CD14-positive monocyte (primary cell): Measurements from ENCODE around the gene PPP1R1A. TPM values are rescaled to one million over a fixed set of nuclear protein-coding genes. Genes with fewer than 3 reads are reported as not detected.

Experiments
- DNase-seq, 3 donors: peaks; one replicate each; pipeline ENCODE4 v3.0.0-alpha.2; 2011 to 2022
- H2AFZ ChIP-seq: 2 replicates; pipeline ENCODE4 v1.6.0; 2012; ENCODE audit warnings: mild to moderate bottlenecking, low read depth, low read length, inconsistent platforms; ENCODE audit not compliant: insufficient read depth, poor library complexity, severe bottlenecking
- H3K27ac ChIP-seq, 2 donors: 1 replicate in 1 of 2; 2 replicates in 1 of 2; pipeline ENCODE4 v1.5.1; 2012 to 2013; ENCODE audit warnings: low read length in 2 of 2, control low read depth in 1 of 2, inconsistent platforms in 1 of 2, low read depth in 1 of 2, mild to moderate bottlenecking in 1 of 2
- H3K27me3 ChIP-seq, 2 donors: one replicate each; pipeline versions ENCODE4 v1.6.0 to v1.6.1; 2011 to 2013; ENCODE audit warnings: low read length in 2 of 2; ENCODE audit not compliant: control insufficient read depth in 2 of 2, insufficient read depth in 2 of 2
- H3K36me3 ChIP-seq, 2 donors: replicated peaks in 1 of 2; 1 replicate in 1 of 2; 2 replicates in 1 of 2; pipeline versions ENCODE4 v1.5.1 to v1.6.1; 2012 to 2013; ENCODE audit warnings: low read length in 2 of 2, control low read depth in 1 of 2, inconsistent platforms in 1 of 2, mild to moderate bottlenecking in 1 of 2; ENCODE audit not compliant: insufficient read depth in 2 of 2, control insufficient read depth in 1 of 2
- H3K4me1 ChIP-seq, 2 donors: 1 replicate in 1 of 2; 2 replicates in 1 of 2; pipeline versions ENCODE4 v1.5.1 to v1.6.1; 2012 to 2013; ENCODE audit warnings: low read length in 2 of 2, control low read depth in 1 of 2, inconsistent platforms in 1 of 2, mild to moderate bottlenecking in 1 of 2, moderate library complexity in 1 of 2; ENCODE audit not compliant: insufficient read depth in 2 of 2, control insufficient read depth in 1 of 2
- H3K4me2 ChIP-seq: replicated peaks from 2 replicates; pipeline ENCODE3; 2012; ENCODE audit warnings: low read length, moderate library complexity, mild to moderate bottlenecking; ENCODE audit not compliant: poor library complexity, severe bottlenecking; ENCODE audit errors: extremely low read depth
- H3K4me3 ChIP-seq, 3 experiments: fragments of 200-600 bp in 1 of 3; sonication (generic) in 1 of 3; replicated peaks in 1 of 3; 1 replicate in 2 of 3; 2 replicates in 1 of 3; pipeline ENCODE4 v1.5.1; 2011 to 2013; ENCODE audit warnings: low read length in 3 of 3, mild to moderate bottlenecking in 3 of 3, control low read depth in 2 of 3, low read depth in 2 of 3, inconsistent platforms in 1 of 3, moderate library complexity in 1 of 3
- H3K79me2 ChIP-seq: 2 replicates; pipeline ENCODE4 v1.6.0; 2012; ENCODE audit warnings: mild to moderate bottlenecking, control low read depth, inconsistent platforms, low read length, moderate library complexity; ENCODE audit not compliant: insufficient read depth
- H3K9ac ChIP-seq: 2 replicates; pipeline ENCODE4 v1.6.0; 2017; ENCODE audit warnings: low read length, mild to moderate bottlenecking; ENCODE audit not compliant: insufficient read depth, poor library complexity, severe bottlenecking
- H3K9me3 ChIP-seq, 2 donors: replicated peaks in 1 of 2; 1 replicate in 1 of 2; 2 replicates in 1 of 2; pipeline versions ENCODE4 v1.5.1 to v1.6.1; 2012 to 2013; ENCODE audit warnings: low read length in 2 of 2, control low read depth in 1 of 2; ENCODE audit not compliant: control insufficient read depth in 1 of 2, insufficient read depth in 1 of 2
- H4K20me1 ChIP-seq: 2 replicates; pipeline ENCODE4 v1.6.0; 2012; ENCODE audit warnings: mild to moderate bottlenecking, low read length, control low read depth, moderate library complexity; ENCODE audit not compliant: insufficient read depth
- H3K27ac Mint-ChIP-seq, 7 donors: one replicate each; pipeline ENCODE4 v1.8.0; 2020; ENCODE audit warnings: mild to moderate bottlenecking in 7 of 7, mixed read lengths in 7 of 7, moderate library complexity in 6 of 7, inconsistent platforms in 2 of 7
- H3K27me3 Mint-ChIP-seq, 3 donors: one replicate each; pipeline ENCODE4 v1.8.0; 2021 to 2022; ENCODE audit warnings: low read depth in 3 of 3, mild to moderate bottlenecking in 3 of 3, mixed read lengths in 3 of 3, moderate library complexity in 3 of 3, inconsistent platforms in 1 of 3
- H3K36me3 Mint-ChIP-seq, 2 donors: one replicate each; pipeline ENCODE4 v1.8.0; 2020; ENCODE audit warnings: mixed read lengths in 2 of 2, inconsistent platforms in 1 of 2, mild to moderate bottlenecking in 1 of 2
- H3K4me1 Mint-ChIP-seq: one replicate; pipeline ENCODE4 v1.8.0; 2020; ENCODE audit warnings: mild to moderate bottlenecking, mixed read lengths
- H3K4me3 Mint-ChIP-seq, 2 donors: one replicate each; pipeline ENCODE4 v1.8.0; 2020; ENCODE audit warnings: mild to moderate bottlenecking in 2 of 2, mixed read lengths in 2 of 2, moderate library complexity in 1 of 2
- H3K9me3 Mint-ChIP-seq, 7 donors: one replicate each; pipeline ENCODE4 v1.8.0; 2020 to 2022; ENCODE audit warnings: mixed read lengths in 7 of 7, mild to moderate bottlenecking in 6 of 7, moderate library complexity in 6 of 7, inconsistent platforms in 2 of 7
- WGBS: methylation state at CpG from one replicate; pipeline ENCODE4 v1.1.5; 2013; ENCODE audit warnings: missing lambda C conversion rate; ENCODE audit not compliant: insufficient coverage; 5-methylcytosine and 5-hydroxymethylcytosine counted together
- intact Hi-C, 2 donors: fragments of 100-400 bp; cut with micrococcal nuclease; formaldehyde crosslinking; loops; one replicate each; pipeline versions ENCODE4 v1.15.0 to v1.15.1; 2023
- polyA plus RNA-seq, 3 donors: library from polyadenylated mRNA; depleted of rRNA in 1 of 3; unstranded in 2 of 3; stranded (reverse) in 1 of 3; fragments of 300-500 nt in 2 of 3; fragments of >200 nt in 1 of 3; fragmentation: Illumina TruSeq in 2 of 3; gene quantifications; 1 replicate in 2 of 3; 2 replicates in 1 of 3; pipeline ENCODE4 v1.2.3, GENCODE V29; 2012 to 2021
- TF ChIP-seq, protein P1 (sequence below): fragments of 200-600 bp; IDR thresholded peaks from one replicate; pipeline ENCODE4 v1.8.0; 2022; ENCODE audit warnings: antibody characterized with exemption, mild to moderate bottlenecking

The PPP1R1A gene
- polyA plus RNA-seq, 3 donors = not detected

DNA sequence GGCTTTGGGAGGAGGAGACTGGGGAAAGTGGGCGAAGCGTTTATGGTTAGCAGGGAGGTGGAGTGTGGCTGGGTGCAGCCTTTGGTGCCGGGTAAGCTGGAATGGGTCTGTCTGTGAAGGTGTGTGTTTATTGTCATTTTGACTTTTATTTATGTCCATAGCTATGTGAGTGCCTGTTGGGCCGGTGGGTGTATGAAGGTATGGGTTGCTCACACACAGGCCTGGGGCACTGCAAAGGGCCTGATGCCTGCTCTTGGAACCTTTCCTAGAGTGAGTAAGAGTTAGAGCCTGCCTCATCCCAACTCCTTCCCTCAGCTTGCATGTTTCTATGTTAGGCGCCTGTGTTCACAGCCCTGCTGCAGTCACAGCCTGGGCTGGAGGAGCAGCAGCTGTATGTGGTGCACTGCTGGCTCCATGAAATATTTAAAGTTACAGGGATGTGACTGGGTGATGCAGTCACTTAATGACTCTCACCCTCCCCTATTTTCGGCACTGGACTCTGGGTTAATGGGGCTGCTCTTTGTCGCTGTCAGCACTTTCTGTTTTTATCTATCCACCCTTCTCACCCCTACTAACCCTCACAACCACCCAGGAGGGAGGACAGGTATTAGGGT is 2.6 kb upstream of the PPP1R1A start:
- Histone ChIP-seq H3K79me2 (no peaks in the 10 kb centered on the region), H3K4me1 (peaks cover 4 to 6% of the 10 kb centered on the region in 2 donors), H3K27ac (no peak overlapping the region), H3K9ac (no peak overlapping the region), H3K9me3 (peaks cover 0 to 4% of the 10 kb centered on the region in 2 donors), H3K4me2 (no peak overlapping the region), H3K4me3 (no peak overlapping the region), H4K20me1 (no peaks in the 10 kb centered on the region), H3K36me3 (no peaks in the 10 kb centered on the region), H3K27me3 (peaks cover 24 to 47% of the 10 kb centered on the region in 2 donors), H2AFZ (no peak overlapping the region)
- TF ChIP-seq, protein P1, sequence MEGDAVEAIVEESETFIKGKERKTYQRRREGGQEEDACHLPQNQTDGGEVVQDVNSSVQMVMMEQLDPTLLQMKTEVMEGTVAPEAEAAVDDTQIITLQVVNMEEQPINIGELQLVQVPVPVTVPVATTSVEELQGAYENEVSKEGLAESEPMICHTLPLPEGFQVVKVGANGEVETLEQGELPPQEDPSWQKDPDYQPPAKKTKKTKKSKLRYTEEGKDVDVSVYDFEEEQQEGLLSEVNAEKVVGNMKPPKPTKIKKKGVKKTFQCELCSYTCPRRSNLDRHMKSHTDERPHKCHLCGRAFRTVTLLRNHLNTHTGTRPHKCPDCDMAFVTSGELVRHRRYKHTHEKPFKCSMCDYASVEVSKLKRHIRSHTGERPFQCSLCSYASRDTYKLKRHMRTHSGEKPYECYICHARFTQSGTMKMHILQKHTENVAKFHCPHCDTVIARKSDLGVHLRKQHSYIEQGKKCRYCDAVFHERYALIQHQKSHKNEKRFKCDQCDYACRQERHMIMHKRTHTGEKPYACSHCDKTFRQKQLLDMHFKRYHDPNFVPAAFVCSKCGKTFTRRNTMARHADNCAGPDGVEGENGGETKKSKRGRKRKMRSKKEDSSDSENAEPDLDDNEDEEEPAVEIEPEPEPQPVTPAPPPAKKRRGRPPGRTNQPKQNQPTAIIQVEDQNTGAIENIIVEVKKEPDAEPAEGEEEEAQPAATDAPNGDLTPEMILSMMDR = no peak
- peaks cover 6 to 8% of the 10 kb centered on the region in 2 donors for H3K36me3 Mint-ChIP-seq
- 100% methylated on average over 3 of the region's 7 CpGs for WGBS
- H3K27ac Mint-ChIP-seq = no peak overlapping the region
- intact Hi-C loops = no loop called here
- H3K4me1 Mint-ChIP-seq = peaks cover 13% of the 10 kb centered on the region
- H3K9me3 Mint-ChIP-seq = peaks cover 0 to 7% (median 5%) of the 10 kb centered on the region in 7 donors
- H3K4me3 Mint-ChIP-seq = no peak overlapping the region
- H3K27me3 Mint-ChIP-seq = peaks cover 49 to 54% (median 53%) of the 10 kb centered on the region in 3 donors
- DNase-seq = no peak

DNA sequence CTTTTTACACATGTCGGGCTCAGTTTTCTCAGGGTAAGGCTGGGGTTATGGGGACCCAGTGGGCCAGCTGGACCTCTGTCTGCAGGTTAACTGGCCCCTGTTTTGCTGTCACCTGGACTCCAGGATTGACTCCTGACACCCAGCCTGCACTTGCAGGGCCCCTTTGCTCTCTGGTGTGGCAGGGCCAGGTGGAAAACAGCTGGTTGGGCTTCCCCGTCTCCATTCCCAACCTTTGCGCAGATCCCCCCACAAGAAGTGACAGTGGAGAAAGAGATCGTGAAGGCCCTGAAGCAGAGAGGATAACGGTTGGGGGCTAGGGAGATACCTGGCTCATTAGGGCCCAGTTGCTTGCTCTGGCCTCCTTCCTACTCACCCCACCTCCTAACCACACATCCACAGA is 1.5 kb upstream of the PPP1R1A start:
- H3K79me2 ChIP-seq = no peaks in the 10 kb centered on the region
- intact Hi-C loops = no loop called here
- peaks cover 0 to 4% of the 10 kb centered on the region in 2 donors for H3K9me3 ChIP-seq
- H3K4me3 ChIP-seq = no peak overlapping the region
- peaks cover 0 to 7% (median 5%) of the 10 kb centered on the region in 7 donors for H3K9me3 Mint-ChIP-seq
- no peak for DNase-seq
- H3K4me1 Mint-ChIP-seq = peaks cover 13% of the 10 kb centered on the region
- H3K9ac ChIP-seq = no peak overlapping the region
- H3K27ac Mint-ChIP-seq = no peak overlapping the region
- H4K20me1 ChIP-seq = no peaks in the 10 kb centered on the region
- TF ChIP-seq, protein P1 = no peak
- H3K4me3 Mint-ChIP-seq = peak overlapping the region in 1 of 2 donors; percentile 87
- no peak overlapping the region for H2AFZ ChIP-seq
- WGBS = no CpG with 5 or more reads among the region's 5 CpGs
- H3K27ac ChIP-seq = no peak overlapping the region
- peaks cover 24 to 56% of the 10 kb centered on the region in 2 donors for H3K27me3 ChIP-seq
- H3K36me3 ChIP-seq = no peaks in the 10 kb centered on the region
- peaks cover 6 to 8% of the 10 kb centered on the region in 2 donors for H3K36me3 Mint-ChIP-seq
- H3K4me2 ChIP-seq = no peak overlapping the region
- H3K4me1 ChIP-seq = peaks cover 4 to 6% of the 10 kb centered on the region in 2 donors
- peaks cover 56 to 64% (median 58%) of the 10 kb centered on the region in 3 donors for H3K27me3 Mint-ChIP-seq
